KOPT-K1 (cell line): ENCODE results near the gene BEST4.

Source experiments
- H3K27ac ChIP-seq: fragments of 200-600 bp; sonication (generic); 2 replicates; pipeline ENCODE4 v1.5.1; 2016; ENCODE audit warnings: antibody characterized with exemption, mild to moderate bottlenecking, low read depth, low read length; ENCODE audit not compliant: poor library complexity, severe bottlenecking
- H3K36me3 ChIP-seq: fragments of 200-600 bp; sonication (generic); 2 replicates; pipeline ENCODE4 v1.5.1; 2017; ENCODE audit warnings: antibody characterized with exemption, mild to moderate bottlenecking, low read length, moderate library complexity; ENCODE audit not compliant: insufficient read depth
- H3K9me3 ChIP-seq: fragments of 200-600 bp; sonication (generic); 2 replicates; pipeline ENCODE4 v1.5.1; 2017; ENCODE audit warnings: antibody characterized with exemption, low read length, mild to moderate bottlenecking; ENCODE audit not compliant: insufficient read depth, poor library complexity, severe bottlenecking

Gene BEST4

GRCh38 chr1:44808938-44809917 is 21.3 kb upstream of the BEST4 start:
- H3K9me3 ChIP-seq = no peaks in the 10 kb centered on the region

DNA sequence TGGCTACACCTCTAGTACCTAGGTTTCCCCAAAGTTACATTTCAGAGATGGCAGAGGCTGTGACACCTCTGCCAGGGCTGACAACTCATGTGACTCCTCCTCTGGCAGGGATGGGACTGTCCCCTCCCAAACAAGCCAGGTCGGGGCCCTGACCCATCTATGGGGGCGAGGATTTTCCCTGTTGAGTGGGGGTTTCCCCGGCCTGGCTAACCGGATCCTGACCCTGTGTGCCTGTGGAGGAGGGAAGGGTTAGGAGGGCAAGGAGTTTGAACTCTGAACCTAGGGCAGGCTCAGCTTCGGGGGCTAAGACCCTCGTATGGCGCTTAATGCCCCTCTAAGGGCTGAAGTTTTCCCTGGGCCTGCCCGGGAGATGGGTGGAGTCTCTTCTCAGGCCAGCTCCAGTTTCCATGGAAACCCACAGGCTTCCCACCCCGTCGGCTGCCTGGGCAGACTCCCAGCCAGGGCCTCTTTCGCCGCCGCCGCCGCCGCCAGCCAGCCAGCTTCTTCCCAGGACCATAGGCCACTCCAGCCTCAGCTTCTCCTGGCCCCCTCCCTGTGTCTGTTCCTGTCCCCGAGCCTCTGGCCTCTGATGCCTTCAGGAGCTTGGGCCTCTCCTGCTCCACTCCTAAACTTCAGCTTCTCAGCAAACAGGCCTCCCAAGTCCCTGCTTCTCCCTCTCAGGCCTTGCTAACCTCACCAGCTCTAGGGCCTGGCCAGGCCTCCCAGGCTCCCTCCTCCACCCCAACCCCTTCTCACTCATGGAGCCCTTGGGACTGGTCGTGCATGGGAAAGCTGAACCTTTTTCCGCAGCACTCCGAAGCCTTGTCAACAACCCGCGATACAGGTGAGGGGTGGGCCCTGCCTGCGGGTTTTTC is 20.3 kb upstream of the BEST4 start, which contains the start of gene BTBD19:
Gene BTBD19, plus strand, starts transcription at position 461 of the 875 bp plus-strand sequence. Its CDS starts 298 bp downstream, at position 759.
- H3K36me3 ChIP-seq = peaks cover 28% of the 10 kb centered on the region
- peak within 1 kb of the TSS; percentile 99 for H3K27ac ChIP-seq
- H3K9me3 ChIP-seq = no peaks in the 10 kb centered on the region

More at GRCh38 chr1:44808938-44809917, 21.3 kb upstream of the BEST4 start:
- Histone ChIP-seq H3K27ac (peak overlapping the region; percentile 99), H3K36me3 (peaks cover 19% of the 10 kb centered on the region)

- Histone ChIP-seq H3K27ac (peak overlapping the region; percentile 99), H3K9me3 (no peaks in the 10 kb centered on the region), H3K36me3 (peaks cover 36% of the 10 kb centered on the region)
These were observed 19.5 kb upstream of the BEST4 start for GRCh38 chr1:44807364-44808062.

- Histone ChIP-seq H3K9me3 (no peaks in the 10 kb centered on the region), H3K27ac (peak within 1 kb of the TSS; percentile 99), H3K36me3 (peaks cover 43% of the 10 kb centered on the region)
These were observed 18.9 kb upstream of the BEST4 start, which contains the start of gene DYNLT4 for GRCh38 chr1:44806704-44807363. Gene DYNLT4 (minus strand): TSS chr1:44807351. CDS start chr1:44806668, 683 bp downstream.

- Histone ChIP-seq H3K9me3 (no peaks in the 10 kb centered on the region), H3K27ac (peak overlapping the region; percentile 99), H3K36me3 (peaks cover 43% of the 10 kb centered on the region)
These were observed 18.2 kb upstream of the BEST4 start for GRCh38 chr1:44806025-44806703.

- no peaks in the 10 kb centered on the region for H3K9me3 ChIP-seq
- no peak overlapping the region for H3K27ac ChIP-seq
- peaks cover 43% of the 10 kb centered on the region for H3K36me3 ChIP-seq
These were observed 17.5 kb upstream of the BEST4 start for GRCh38 chr1:44805311-44806024.

DNA sequence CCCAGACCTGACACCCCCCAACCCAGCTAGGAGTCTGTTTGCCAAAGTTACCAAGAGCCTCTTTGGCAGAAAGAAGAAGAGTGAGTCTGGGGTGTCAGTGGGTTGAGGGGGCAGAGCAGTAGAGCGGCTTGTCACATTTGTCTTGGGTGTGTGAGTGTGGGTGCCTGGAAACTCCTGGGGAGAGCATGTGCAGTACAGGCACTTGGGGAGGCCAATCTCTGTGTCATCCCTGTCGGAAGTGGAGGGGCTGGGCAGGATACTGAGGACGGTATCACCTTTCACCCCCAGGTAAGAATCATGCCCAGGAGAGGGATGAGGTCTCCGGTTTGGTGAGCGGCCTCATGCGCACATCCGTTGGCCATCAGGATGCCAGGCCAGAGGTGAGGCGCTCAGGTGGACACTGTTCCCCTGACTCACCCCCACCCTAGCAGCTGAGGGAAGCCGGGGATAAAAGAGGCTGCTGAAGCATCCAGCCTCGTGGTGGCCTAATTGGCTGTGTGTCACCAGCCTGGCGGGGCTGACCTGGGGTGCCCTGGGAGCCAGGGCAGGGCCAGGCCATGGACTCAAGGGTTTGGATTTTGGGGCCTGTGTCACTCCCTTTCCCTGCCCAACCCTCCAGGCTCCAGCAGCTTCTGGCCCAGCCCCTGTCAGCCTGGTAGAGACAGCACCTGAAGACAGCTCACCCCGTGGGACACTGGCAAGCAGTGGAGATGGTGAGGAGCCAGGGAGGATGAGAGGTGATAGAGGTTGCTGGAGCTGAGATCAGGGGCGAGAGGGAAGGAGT is 15.5 kb upstream of the BEST4 start:
- Histone ChIP-seq H3K9me3 (no peaks in the 10 kb centered on the region), H3K36me3 (peaks cover 43% of the 10 kb centered on the region), H3K27ac (no peak overlapping the region)

DNA sequence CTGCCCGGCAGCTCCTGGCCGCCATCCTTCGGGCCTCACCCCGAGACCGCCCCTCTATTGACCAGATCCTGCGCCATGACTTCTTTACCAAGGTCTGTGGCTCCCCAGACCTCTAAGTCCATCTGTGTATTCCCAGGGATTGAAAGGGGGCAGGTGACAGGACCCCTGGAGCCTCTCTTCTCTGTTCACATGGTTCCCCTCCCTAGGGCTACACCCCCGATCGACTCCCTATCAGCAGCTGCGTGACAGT is 15.0 kb upstream of the BEST4 start:
- Histone ChIP-seq H3K27ac (no peak overlapping the region), H3K36me3 (peaks cover 43% of the 10 kb centered on the region), H3K9me3 (no peaks in the 10 kb centered on the region)

DNA sequence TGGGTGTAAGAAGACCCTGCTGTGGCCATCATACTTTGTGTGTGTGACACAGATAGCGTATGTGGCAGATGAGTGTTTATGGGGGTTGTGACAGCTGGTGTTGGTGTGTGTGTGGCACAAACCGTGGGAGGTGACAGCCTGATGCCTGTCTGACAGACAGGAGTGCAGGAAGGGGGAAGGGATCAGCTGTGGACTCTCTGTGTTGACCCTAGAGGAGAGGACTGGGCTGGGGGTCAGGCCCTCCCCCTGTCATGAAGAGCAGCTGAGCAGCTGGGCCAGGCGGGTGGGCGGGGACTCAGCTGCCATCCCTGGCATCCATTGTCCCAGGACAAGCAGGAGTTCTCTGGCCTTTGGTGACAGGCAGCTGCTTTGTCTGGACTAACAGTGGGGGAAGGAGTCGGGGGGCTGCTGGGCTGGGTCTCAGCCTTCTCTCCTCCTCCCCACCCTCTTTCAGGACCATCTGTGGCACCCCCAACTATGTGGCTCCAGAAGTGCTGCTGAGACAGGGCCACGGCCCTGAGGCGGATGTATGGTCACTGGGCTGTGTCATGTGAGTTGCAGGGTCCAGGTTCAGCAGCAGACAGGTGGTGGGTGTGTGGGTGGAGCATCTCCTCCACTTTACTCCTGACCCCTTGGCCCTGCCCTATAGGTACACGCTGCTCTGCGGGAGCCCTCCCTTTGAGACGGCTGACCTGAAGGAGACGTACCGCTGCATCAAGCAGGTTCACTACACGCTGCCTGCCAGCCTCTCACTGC is 14.5 kb upstream of the BEST4 start:
- Histone ChIP-seq H3K9me3 (no peaks in the 10 kb centered on the region), H3K27ac (no peak overlapping the region), H3K36me3 (peaks cover 43% of the 10 kb centered on the region)

DNA sequence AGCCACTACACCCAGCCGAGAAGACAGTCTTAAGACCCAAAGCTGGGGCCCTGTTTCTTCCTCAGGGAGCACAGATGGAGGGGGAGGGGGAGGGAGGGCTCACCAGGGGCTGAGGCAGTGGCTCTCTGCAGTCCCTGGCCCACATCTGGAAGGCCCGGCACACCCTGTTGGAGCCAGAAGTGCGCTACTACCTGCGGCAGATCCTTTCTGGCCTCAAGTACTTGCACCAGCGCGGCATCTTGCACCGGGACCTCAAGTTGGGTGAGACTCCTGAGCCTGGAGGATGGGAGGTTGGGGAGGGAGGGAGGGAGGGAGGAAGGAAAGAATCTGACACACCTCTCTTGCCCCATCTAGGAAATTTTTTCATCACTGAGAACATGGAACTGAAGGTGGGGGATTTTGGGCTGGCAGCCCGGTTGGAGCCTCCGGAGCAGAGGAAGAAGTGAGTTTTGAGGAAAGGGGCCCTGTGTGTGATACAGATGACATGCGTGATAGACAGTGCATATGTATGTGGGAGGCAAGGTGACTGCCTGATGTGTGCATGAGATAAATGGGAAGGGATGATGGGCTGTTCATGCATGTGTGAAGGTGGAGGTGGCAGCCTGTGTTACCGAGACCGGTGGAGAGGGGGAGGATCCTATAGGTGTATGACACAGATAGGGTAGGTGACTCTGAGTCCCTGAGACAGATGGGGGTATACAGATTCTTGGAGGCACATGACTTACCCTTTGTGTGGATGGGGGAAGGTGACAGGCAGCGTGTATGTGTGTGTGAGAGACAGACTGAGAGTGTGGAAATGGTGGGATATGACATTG is 13.7 kb upstream of the BEST4 start:
- Histone ChIP-seq H3K27ac (no peak overlapping the region), H3K9me3 (no peaks in the 10 kb centered on the region), H3K36me3 (peaks cover 43% of the 10 kb centered on the region)

DNA sequence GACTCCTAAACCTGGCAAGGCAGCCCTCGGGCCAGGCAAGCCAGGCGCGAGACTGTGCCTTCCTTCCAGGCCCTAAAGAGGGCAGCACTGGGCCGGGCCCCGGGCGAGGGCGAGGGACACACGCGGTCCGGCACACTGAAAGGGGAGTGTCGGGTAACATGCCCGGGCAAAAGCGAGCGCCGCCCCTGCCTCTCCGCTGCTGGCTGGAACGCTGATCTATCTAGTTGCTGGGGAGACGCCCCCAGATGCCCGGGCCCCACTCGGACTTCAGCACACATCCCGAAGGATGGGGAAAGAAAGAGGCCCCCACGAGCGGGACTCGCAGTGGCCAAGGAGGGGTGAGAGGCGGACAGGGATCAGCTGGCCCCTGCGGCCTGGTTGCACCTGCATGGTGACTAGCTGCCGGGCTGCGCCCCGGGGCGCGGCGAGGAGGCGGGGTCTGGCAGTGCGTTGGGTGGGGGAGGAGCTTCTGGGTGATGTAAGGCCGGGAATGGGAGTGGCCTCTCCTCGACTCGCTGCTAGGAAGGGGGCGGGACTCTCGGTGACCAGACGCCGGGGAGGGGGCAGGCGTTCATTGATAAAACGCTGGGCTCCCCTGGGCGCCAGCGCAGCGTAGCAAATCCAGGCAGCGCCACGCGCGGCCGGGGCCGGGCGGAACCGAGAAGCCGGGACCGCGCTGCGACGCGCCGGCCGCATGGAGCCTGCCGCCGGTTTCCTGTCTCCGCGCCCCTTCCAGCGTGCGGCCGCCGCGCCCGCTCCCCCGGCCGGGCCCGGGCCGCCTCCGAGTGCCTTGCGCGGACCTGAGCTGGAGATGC is 12.0 kb upstream of the BEST4 start, which contains the start of gene PLK3:
Gene PLK3, plus strand, starts transcription at position 608 of the 815 bp plus-strand sequence. Its CDS starts 87 bp downstream, at position 695.
- Histone ChIP-seq H3K36me3 (peaks cover 29% of the 10 kb centered on the region), H3K9me3 (no peaks in the 10 kb centered on the region), H3K27ac (peak within 1 kb of the TSS; percentile 81)
